Panc1 (cell line): Measurements from ENCODE around the gene GRIK1. TPM values are rescaled to one million over a fixed set of nuclear protein-coding genes. Genes with fewer than 3 reads are reported as not detected.

Experiments used
- ATAC-seq: fragments of 200-7000 bp; cut with Tn5 transposase; 2 replicates; pipeline ENCODE4 v1.9.1; 2020; ENCODE audit warnings: mild to moderate bottlenecking, moderate library complexity
- BruUV-seq: library from RNA; stranded (reverse); fragments of 400-500 nt; replicated peaks from 2 replicates; lab custom pipeline; 2021; lab: Mats Ljungman, UMichigan
- CTCF ChIA-PET: fragments of 300-600 bp; sonication (Branson Sonifier 250); formaldehyde crosslinking; loops from one replicate; lab custom pipeline; 2022; ENCODE audit warnings: antibody characterized with exemption; lab: Charles Lee
- POLR2A ChIA-PET: fragments of 300-600 bp; sonication (Branson Sonifier 250); formaldehyde crosslinking; loops from one replicate; lab custom pipeline; 2022; ENCODE audit warnings: antibody characterized with exemption; lab: Charles Lee
- DNase-seq: peaks from one replicate; pipeline ENCODE4 v3.0.0-alpha.2; 2010; ENCODE audit warnings: low read depth, low spot score
- H3K27ac ChIP-seq: 2 replicates; pipeline ENCODE4 v1.5.1; 2011; ENCODE audit warnings: mild to moderate bottlenecking, low read length, inconsistent platforms
- H3K27me3 ChIP-seq: fragments of 200-500 bp; sonication (Bioruptor generic); 2 replicates; pipeline ENCODE4 v1.6.0; 2014; ENCODE audit warnings: low read length, inconsistent platforms; ENCODE audit not compliant: control insufficient read depth, insufficient read depth
- H3K36me3 ChIP-seq: fragments of 200-500 bp; sonication (Bioruptor generic); 2 replicates; pipeline ENCODE4 v1.5.1; 2014; ENCODE audit warnings: inconsistent platforms, mild to moderate bottlenecking, low read length, moderate library complexity; ENCODE audit not compliant: control insufficient read depth, insufficient read depth
- H3K4me1 ChIP-seq: 2 replicates; pipeline ENCODE4 v1.5.1; 2011; ENCODE audit warnings: inconsistent platforms, mild to moderate bottlenecking, low read length, moderate library complexity; ENCODE audit not compliant: control insufficient read depth, insufficient read depth
- H3K4me3 ChIP-seq, 2 experiments: 2 replicates each; pipeline ENCODE4 v1.5.1; 2011 to 2012; ENCODE audit warnings: low read depth in 2 of 2, low read length in 2 of 2, mild to moderate bottlenecking in 2 of 2, inconsistent platforms in 1 of 2, moderate library complexity in 1 of 2
- H3K9me3 ChIP-seq: fragments of 200-500 bp; sonication (Bioruptor generic); 2 replicates; pipeline ENCODE4 v1.5.1; 2014; ENCODE audit warnings: low read depth, mild to moderate bottlenecking, inconsistent platforms, low read length, moderate library complexity; ENCODE audit not compliant: control insufficient read depth, insufficient read depth
- POLR2AphosphoS5 ChIP-seq: IDR thresholded peaks from 2 replicates; pipeline ENCODE4 v1.6.1; 2012; ENCODE audit warnings: mild to moderate bottlenecking, low read depth, low read length, moderate library complexity
- SIN3A ChIP-seq: IDR thresholded peaks from 2 replicates; pipeline ENCODE4 v1.6.1; 2012; ENCODE audit warnings: low read depth, mild to moderate bottlenecking, low read length, moderate library complexity, borderline replicate concordance; ENCODE audit not compliant: insufficient read depth
- TCF7L2 ChIP-seq: IDR thresholded peaks from 2 replicates; pipeline ENCODE4 v1.6.1; 2011; ENCODE audit warnings: mild to moderate bottlenecking, low read depth, low read length, inconsistent platforms
- in situ Hi-C: cut with HindIII; loops from 2 replicates; pipeline ENCODE4 v1.10.0; 2016; ENCODE audit warnings: low sequenced_read_pairs, low pct_unique_long_range_greater_than_20kb
- intact Hi-C: fragments of 100-400 bp; cut with micrococcal nuclease; formaldehyde crosslinking; loops from one replicate; pipeline ENCODE4 v1.10.0; 2022; ENCODE audit not compliant: unreplicated experiment
- total RNA-seq: library from RNA; stranded (reverse); gene quantifications from one replicate; pipeline ENCODE4 v1.2.1, GENCODE V29; 2021; ENCODE audit not compliant: unreplicated experiment
- TF ChIP-seq, protein P1 (sequence below): fragments of 450-650 bp; IDR thresholded peaks from 2 replicates; pipeline ENCODE4 v1.5.1; 2017; ENCODE audit warnings: mild to moderate bottlenecking
- TF ChIP-seq, protein P2 (sequence below), 2 experiments: IDR thresholded peaks; 2 replicates each; pipeline ENCODE4 v1.6.1; 2011 to 2012; ENCODE audit warnings: low read depth in 2 of 2, control low read depth in 1 of 2, low read length in 1 of 2, mild to moderate bottlenecking in 1 of 2, moderate library complexity in 1 of 2; ENCODE audit not compliant: insufficient read depth in 1 of 2

GRIK1 gene
- total RNA-seq, 1 experiment from 2014 or later: not detected

DNA sequence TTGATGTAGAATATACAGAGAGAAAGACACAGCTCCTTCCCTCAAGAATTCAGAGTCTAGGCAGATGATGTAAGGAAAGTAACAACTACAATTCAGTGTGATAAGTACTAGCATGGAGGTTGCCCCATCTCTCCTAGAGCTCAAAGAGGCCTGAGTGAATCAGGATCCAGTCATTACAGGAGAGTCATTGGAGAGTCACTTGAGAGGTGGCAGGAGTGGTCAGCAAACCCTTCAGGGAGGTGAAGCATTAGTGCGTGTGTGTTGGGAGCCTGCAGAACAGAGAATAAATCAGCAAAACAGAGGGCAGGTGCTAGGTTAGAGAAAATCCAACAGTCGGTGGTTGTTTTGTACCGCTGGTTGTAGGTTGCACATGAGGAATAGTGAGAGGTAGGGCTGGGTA, 46.1 kb downstream of the GRIK1 start:
- Histone ChIP-seq H3K27me3 (no peaks in the 10 kb centered on the region), H3K9me3 (no peaks in the 10 kb centered on the region), H3K27ac (no peak overlapping the region), H3K36me3 (no peaks in the 10 kb centered on the region), H3K4me1 (no peaks in the 10 kb centered on the region), H3K4me3 (no peak overlapping the region)
- ChIA-PET POLR2A (no interaction called here), CTCF (no interaction called here)
- TF ChIP-seq, protein P1, sequence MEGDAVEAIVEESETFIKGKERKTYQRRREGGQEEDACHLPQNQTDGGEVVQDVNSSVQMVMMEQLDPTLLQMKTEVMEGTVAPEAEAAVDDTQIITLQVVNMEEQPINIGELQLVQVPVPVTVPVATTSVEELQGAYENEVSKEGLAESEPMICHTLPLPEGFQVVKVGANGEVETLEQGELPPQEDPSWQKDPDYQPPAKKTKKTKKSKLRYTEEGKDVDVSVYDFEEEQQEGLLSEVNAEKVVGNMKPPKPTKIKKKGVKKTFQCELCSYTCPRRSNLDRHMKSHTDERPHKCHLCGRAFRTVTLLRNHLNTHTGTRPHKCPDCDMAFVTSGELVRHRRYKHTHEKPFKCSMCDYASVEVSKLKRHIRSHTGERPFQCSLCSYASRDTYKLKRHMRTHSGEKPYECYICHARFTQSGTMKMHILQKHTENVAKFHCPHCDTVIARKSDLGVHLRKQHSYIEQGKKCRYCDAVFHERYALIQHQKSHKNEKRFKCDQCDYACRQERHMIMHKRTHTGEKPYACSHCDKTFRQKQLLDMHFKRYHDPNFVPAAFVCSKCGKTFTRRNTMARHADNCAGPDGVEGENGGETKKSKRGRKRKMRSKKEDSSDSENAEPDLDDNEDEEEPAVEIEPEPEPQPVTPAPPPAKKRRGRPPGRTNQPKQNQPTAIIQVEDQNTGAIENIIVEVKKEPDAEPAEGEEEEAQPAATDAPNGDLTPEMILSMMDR: no peak
- TF ChIP-seq TCF7L2 (no peak), SIN3A (no peak), POLR2AphosphoS5 (no peak)
- TF ChIP-seq, protein P2, sequence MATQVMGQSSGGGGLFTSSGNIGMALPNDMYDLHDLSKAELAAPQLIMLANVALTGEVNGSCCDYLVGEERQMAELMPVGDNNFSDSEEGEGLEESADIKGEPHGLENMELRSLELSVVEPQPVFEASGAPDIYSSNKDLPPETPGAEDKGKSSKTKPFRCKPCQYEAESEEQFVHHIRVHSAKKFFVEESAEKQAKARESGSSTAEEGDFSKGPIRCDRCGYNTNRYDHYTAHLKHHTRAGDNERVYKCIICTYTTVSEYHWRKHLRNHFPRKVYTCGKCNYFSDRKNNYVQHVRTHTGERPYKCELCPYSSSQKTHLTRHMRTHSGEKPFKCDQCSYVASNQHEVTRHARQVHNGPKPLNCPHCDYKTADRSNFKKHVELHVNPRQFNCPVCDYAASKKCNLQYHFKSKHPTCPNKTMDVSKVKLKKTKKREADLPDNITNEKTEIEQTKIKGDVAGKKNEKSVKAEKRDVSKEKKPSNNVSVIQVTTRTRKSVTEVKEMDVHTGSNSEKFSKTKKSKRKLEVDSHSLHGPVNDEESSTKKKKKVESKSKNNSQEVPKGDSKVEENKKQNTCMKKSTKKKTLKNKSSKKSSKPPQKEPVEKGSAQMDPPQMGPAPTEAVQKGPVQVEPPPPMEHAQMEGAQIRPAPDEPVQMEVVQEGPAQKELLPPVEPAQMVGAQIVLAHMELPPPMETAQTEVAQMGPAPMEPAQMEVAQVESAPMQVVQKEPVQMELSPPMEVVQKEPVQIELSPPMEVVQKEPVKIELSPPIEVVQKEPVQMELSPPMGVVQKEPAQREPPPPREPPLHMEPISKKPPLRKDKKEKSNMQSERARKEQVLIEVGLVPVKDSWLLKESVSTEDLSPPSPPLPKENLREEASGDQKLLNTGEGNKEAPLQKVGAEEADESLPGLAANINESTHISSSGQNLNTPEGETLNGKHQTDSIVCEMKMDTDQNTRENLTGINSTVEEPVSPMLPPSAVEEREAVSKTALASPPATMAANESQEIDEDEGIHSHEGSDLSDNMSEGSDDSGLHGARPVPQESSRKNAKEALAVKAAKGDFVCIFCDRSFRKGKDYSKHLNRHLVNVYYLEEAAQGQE (IDR thresholded peaks at IDR 0.05; ENCODE audit: insufficient read depth in 1 of 2, low read depth in 2 of 2, low read length in 1 of 2): no peak
- no peak for DNase-seq
- ATAC-seq: no peak
- no TSS peak for BruUV-seq
- intact Hi-C loops: no loop called here
- in situ Hi-C loops: no loop called here

DNA sequence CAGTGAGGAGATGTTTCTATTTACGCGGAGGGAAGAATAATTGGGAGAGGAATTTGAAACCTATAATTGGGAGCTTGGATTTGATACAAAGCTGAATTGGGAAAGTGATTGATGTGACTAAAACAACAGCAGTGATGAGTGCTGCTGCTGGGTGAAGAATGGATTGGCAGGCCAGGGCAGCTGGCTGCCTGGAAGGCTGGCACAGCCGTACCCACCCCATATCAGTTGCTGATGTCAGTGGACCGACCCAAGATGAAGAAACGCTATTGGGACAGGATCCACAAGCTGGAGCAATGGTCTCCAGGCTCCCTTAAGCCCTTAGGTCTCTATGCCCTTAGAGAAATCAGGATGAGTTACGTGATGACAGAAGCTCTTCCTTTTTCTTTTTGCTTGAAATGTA, 47.4 kb downstream of the GRIK1 start:
- Histone ChIP-seq H3K36me3 (no peaks in the 10 kb centered on the region), H3K4me1 (no peaks in the 10 kb centered on the region), H3K27me3 (no peaks in the 10 kb centered on the region), H3K27ac (no peak overlapping the region), H3K9me3 (no peaks in the 10 kb centered on the region), H3K4me3 (no peak overlapping the region)
- TF ChIP-seq POLR2AphosphoS5 (no peak), TCF7L2 (no peak), SIN3A (no peak)
- TF ChIP-seq, protein P2 (IDR thresholded peaks at IDR 0.05; ENCODE audit: insufficient read depth in 1 of 2, low read depth in 2 of 2, low read length in 1 of 2): no peak
- TF ChIP-seq, protein P1: no peak
- ChIA-PET CTCF (interaction anchor here (1.2 kb wide), 1 partner anchor 1387 kb away, joined by 3 read pairs; no protein-coding TSS in a partner anchor), POLR2A (no interaction called here)
- in situ Hi-C loops: no loop called here
- DNase-seq (no peak), ATAC-seq (no peak)
- intact Hi-C loops: no loop called here
- BruUV-seq: no TSS peak
